KOPT-K1 (cell line): ENCODE results near the gene ATG7.

ENCODE experiments used
- H3K27ac ChIP-seq: fragments of 200-600 bp; sonication (generic); 2 replicates; pipeline ENCODE4 v1.5.1; 2016; ENCODE audit warnings: antibody characterized with exemption, mild to moderate bottlenecking, low read depth, low read length; ENCODE audit not compliant: poor library complexity, severe bottlenecking
- H3K36me3 ChIP-seq: fragments of 200-600 bp; sonication (generic); 2 replicates; pipeline ENCODE4 v1.5.1; 2017; ENCODE audit warnings: antibody characterized with exemption, mild to moderate bottlenecking, low read length, moderate library complexity; ENCODE audit not compliant: insufficient read depth
- H3K9me3 ChIP-seq: fragments of 200-600 bp; sonication (generic); 2 replicates; pipeline ENCODE4 v1.5.1; 2017; ENCODE audit warnings: antibody characterized with exemption, low read length, mild to moderate bottlenecking; ENCODE audit not compliant: insufficient read depth, poor library complexity, severe bottlenecking

Gene ATG7

DNA sequence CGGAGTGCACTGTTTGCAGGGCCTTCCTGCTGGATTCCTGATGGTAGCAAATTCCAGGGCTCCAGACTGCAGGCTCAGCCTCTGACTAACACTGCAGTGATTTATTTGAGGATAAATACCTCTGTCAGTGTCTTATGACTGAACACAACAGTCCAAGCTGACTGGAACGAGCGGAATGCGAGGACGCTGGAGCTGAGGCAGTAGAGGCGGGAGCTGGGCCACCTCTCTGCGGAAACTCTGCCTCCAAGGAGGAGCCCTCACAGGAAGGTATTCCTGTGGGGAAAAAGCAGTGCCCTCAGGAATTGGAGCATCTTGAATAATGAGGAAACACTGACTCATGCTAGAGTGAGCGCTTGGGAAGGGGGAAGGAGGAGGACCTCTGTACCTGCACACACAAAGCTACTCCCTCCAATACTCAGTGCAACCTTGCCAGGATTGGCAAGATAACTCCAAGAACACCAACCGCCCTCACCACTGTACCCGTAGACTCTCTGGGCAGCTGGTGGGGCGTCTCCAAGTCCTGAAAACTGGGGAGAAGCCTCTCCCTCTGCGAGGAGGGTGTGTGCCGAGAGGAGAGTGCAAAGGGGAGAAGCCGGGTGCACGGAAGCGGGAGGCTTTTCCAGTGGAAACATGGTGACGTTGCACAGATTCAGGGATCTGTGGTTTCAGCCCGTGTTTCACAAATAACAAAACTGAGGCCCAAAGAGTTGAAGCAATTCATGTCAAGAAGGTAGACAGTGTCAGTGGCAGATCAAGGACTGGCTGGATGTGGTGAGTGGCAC is 328.5 kb downstream of the ATG7 start:
- H3K36me3 ChIP-seq, result peaks cover 68% of the 10 kb centered on the region
- H3K27ac ChIP-seq, result no peak overlapping the region
- H3K9me3 ChIP-seq, result peaks cover 26% of the 10 kb centered on the region

DNA sequence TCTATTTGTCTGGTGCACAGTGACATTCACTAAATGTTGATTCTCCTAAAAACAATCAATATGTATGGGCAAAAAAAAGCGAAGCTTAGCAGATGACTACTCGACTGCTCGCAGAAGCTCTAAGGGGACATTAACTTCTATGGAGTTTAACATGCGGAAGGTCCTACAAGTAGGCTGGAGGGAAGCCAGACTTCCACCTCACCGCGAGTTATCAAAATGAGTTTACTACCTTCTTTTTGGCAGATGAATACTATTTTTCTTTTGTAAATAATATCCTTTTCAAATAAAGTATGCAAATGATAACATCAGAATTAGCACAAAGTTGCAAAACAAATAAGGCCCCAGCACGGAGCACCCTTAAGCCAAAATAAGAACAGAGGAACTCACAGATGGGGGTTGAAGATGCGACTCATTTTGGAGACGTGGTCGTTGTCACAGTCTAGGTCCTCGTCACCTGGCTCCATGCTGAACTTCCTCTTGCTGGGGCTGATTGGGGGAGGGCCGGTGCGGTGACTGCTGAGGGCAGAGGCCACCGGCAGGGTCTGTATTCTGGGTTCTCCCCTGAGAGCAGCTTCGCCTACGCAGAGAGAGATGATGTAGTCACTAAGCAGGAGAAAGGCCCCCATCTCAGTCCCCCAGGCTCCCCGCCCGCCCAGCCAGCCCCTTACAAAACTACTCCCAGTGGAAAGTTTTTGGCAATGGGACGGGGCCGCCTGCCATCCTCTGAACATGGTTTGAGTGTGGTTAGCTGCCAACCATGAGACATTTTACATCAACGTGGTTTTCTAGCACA is 329.4 kb downstream of the ATG7 start:
- Histone ChIP-seq H3K27ac (no peak overlapping the region), H3K9me3 (peaks cover 19% of the 10 kb centered on the region), H3K36me3 (peaks cover 59% of the 10 kb centered on the region)

DNA sequence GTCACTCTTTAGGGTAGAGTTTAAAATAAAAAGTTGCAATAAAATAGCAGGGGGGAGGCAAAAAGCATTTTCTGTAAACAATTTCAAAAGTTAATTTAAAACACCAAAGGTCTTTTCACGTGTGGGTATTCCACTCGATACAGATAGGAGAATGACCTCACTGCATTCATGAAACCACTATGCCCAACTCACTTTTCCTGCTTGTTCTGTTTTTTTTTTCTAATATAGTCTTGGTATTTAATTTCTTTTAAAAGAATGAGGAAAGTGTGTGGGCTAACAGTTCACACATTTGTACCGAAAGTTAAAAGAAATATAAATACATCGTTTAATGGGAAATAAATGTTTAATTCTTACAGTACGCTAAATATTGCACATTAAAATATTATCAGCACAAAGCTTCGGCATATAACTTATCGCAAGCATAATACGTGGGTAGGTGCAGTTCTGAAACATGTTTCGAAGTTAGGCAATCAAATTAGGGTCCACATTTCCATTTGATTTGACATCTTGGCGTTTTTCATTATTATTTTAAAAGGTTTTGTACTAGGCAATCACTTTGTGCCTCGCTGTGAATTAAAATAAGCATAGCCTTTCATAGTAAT is 330.1 kb downstream of the ATG7 start:
- Histone ChIP-seq H3K9me3 (peaks cover 13% of the 10 kb centered on the region), H3K27ac (no peak overlapping the region), H3K36me3 (peaks cover 52% of the 10 kb centered on the region)

DNA sequence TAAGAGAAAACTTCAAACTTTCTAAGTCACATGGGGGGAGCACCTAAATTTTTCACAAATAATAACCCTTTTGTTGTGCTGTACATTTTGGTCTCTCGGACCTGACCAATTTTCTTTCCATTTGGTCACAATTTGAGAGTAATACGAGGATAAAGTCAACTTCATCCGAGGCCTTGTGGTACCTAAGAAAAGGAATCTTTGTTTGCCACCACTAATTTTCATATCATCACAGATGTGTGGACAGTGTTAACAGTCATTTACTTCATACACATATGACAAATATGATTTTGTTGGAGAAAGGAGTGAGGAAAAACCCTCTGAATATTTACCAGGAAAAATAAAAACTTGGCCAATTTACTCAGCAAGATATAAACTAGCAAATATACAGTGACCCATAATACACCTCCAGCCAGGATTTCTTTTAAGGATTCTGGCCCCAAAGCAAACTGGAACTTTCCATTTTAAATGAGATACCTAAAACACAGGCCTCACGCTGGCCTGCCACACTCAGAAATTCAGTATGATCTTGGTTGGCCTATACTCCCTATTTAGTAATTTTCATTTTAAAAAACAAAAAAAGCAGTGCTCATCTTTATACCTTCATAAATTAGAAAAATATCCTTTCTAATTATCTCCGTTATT is 330.8 kb downstream of the ATG7 start:
- Histone ChIP-seq H3K36me3 (peaks cover 46% of the 10 kb centered on the region), H3K9me3 (peaks cover 6% of the 10 kb centered on the region), H3K27ac (no peak overlapping the region)

DNA sequence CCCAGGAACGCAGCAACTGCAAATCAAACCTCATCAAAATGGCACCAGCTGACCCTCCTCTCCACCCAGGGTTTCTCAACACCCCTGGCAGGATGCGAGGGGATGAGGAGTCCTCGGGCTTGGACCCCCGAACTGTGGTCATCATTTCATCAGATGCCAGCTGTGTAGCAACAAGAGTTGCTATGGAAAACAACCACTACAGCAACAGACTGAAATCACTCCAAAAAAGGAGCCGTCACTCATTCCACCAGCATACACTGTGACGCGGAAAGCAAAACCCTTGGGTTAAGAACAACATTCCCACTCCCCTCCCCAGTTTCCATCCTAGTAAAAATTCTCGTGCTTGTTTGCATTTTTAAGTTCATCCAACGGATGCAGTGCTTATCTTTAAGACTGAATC is 331.4 kb downstream of the ATG7 start:
- H3K27ac ChIP-seq, result no peak overlapping the region
- no peaks in the 10 kb centered on the region for H3K9me3 ChIP-seq
- peaks cover 39% of the 10 kb centered on the region for H3K36me3 ChIP-seq

DNA sequence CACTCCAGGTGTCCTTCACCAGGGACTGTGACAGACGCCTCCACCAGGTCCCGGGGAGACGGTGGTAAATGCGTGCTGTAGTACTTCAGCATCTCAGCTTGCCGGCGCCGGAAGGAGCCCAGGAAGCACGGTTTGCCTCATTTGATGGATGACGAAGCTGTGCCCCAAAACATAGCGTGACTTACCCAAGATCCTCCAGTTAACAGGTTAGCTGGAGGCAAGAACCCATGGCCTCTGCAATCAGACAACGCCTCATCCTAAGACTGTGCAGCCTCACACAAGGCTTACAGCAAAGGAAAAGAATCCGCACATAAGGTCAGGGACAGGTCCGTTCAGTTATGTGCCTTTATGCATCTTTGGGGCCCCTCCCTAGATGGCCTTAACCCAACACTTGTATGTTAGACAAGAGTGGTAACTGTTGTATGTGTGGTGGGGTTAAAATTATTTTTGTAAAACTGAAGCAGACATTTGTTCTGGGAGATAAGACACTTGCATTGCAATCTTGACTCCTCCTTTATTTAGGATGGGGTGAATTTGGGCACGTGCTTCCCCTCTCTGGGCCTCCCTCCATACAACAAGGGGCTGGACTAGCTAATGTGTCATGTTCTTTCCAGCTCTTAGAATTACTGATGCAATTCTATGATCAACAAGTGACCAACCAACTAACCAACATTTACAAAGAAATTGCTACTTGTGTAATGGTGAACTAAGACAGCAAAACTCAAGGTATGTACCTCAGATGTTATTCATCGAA is 332.1 kb downstream of the ATG7 start:
- Histone ChIP-seq H3K9me3 (no peaks in the 10 kb centered on the region), H3K27ac (no peak overlapping the region), H3K36me3 (peaks cover 34% of the 10 kb centered on the region)

DNA sequence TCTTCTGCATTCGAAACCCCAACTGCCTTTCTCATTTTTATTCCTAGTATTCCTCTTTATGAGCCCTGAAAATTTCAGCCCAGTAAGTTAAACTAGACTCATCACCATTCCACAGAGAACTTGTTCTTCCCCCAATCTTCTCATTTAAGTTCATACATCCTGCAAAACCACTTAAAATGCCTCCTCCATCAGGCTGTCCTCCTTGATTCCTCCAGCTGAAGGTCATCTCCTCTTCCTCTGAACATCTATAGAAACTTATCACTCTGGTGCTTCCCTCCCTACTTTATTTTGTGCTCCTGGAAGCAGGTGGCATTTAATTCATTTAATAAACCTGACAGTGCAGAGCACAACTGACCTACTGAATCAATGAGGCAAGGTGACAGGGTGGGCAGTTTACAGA is 333.2 kb downstream of the ATG7 start:
- Histone ChIP-seq H3K9me3 (no peaks in the 10 kb centered on the region), H3K27ac (no peak overlapping the region), H3K36me3 (peaks cover 24% of the 10 kb centered on the region)

DNA sequence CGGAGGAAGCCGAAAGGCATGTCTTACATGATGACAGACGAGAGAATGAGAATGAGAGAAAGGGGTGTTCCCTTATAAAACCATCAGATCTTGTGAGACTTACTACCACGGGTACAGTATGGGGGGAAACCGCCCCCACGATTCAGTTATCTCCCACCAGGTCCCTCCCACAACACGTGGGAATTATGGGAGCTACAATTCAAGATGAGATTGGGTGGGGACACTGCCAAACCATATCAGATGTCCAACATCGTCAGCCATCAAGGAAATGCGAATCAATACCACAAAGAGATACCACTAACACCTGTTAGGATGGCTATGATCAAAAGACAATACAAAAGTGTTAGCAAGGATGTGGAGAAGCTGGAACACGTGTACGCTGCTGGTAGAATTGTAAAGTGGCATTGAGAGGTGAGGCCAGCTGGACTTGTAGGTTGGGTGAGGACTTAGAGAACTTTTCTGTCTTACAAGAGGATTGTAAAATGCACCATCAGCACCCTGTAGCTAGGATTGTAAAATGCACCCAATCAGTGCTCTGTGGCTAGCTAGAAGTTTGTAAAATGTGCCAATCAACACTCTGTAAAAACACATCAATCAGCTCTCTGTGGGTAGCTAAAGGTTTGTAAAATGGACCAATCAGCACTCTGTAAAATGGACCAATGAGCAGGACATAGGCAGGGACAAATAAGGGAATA is 334.0 kb downstream of the ATG7 start:
- Histone ChIP-seq H3K27ac (no peak overlapping the region), H3K36me3 (peaks cover 23% of the 10 kb centered on the region), H3K9me3 (no peaks in the 10 kb centered on the region)

DNA sequence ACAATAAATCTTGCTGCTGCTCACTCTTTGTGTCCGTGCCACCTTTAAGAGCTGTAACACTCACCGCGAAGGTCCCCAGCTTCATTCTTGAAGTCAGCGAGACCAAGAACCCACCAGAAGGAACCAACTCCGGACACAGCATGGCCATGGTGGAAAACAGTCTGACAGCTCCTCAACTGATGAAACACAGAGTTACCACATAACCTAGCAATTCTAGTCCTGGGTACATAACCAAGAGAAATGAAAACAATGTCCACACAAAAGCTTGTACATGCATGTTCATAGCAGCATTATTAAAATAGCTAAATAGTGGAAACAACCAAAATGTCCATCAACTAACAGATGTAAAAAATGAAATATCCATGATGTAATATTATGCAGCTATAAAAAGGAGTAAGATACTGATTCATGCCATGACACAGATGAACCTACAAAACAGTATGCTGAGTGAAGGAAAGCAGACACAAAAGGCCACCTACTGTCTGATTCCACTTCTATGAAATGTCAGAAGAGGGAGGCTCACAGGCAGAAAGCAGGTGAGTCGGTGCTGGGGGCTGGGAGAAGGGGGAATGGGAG is 334.8 kb downstream of the ATG7 start:
- Histone ChIP-seq H3K9me3 (no peaks in the 10 kb centered on the region), H3K27ac (no peak overlapping the region), H3K36me3 (peaks cover 21% of the 10 kb centered on the region)
